Panc1 (cell line): ENCODE data around the gene RBMS3. TPM values are rescaled to one million over a fixed set of nuclear protein-coding genes. Genes with fewer than 3 reads are reported as not detected.

Source experiments
- ATAC-seq: fragments of 200-7000 bp; cut with Tn5 transposase; 2 replicates; pipeline ENCODE4 v1.9.1; 2020; ENCODE audit warnings: mild to moderate bottlenecking, moderate library complexity
- BruUV-seq: library from RNA; stranded (reverse); fragments of 400-500 nt; replicated peaks from 2 replicates; lab custom pipeline; 2021; lab: Mats Ljungman, UMichigan
- CTCF ChIA-PET: fragments of 300-600 bp; sonication (Branson Sonifier 250); formaldehyde crosslinking; loops from one replicate; lab custom pipeline; 2022; ENCODE audit warnings: antibody characterized with exemption; lab: Charles Lee
- POLR2A ChIA-PET: fragments of 300-600 bp; sonication (Branson Sonifier 250); formaldehyde crosslinking; loops from one replicate; lab custom pipeline; 2022; ENCODE audit warnings: antibody characterized with exemption; lab: Charles Lee
- DNase-seq: peaks from one replicate; pipeline ENCODE4 v3.0.0-alpha.2; 2010; ENCODE audit warnings: low read depth, low spot score
- H3K27ac ChIP-seq: 2 replicates; pipeline ENCODE4 v1.5.1; 2011; ENCODE audit warnings: mild to moderate bottlenecking, low read length, inconsistent platforms
- H3K27me3 ChIP-seq: fragments of 200-500 bp; sonication (Bioruptor generic); 2 replicates; pipeline ENCODE4 v1.6.0; 2014; ENCODE audit warnings: low read length, inconsistent platforms; ENCODE audit not compliant: control insufficient read depth, insufficient read depth
- H3K36me3 ChIP-seq: fragments of 200-500 bp; sonication (Bioruptor generic); 2 replicates; pipeline ENCODE4 v1.5.1; 2014; ENCODE audit warnings: inconsistent platforms, mild to moderate bottlenecking, low read length, moderate library complexity; ENCODE audit not compliant: control insufficient read depth, insufficient read depth
- H3K4me1 ChIP-seq: 2 replicates; pipeline ENCODE4 v1.5.1; 2011; ENCODE audit warnings: inconsistent platforms, mild to moderate bottlenecking, low read length, moderate library complexity; ENCODE audit not compliant: control insufficient read depth, insufficient read depth
- H3K4me3 ChIP-seq, 2 experiments: 2 replicates each; pipeline ENCODE4 v1.5.1; 2011 to 2012; ENCODE audit warnings: low read depth in 2 of 2, low read length in 2 of 2, mild to moderate bottlenecking in 2 of 2, inconsistent platforms in 1 of 2, moderate library complexity in 1 of 2
- H3K9me3 ChIP-seq: fragments of 200-500 bp; sonication (Bioruptor generic); 2 replicates; pipeline ENCODE4 v1.5.1; 2014; ENCODE audit warnings: low read depth, mild to moderate bottlenecking, inconsistent platforms, low read length, moderate library complexity; ENCODE audit not compliant: control insufficient read depth, insufficient read depth
- CTCF ChIP-seq: fragments of 450-650 bp; IDR thresholded peaks from 2 replicates; pipeline ENCODE4 v1.5.1; 2017; ENCODE audit warnings: mild to moderate bottlenecking
- POLR2AphosphoS5 ChIP-seq: IDR thresholded peaks from 2 replicates; pipeline ENCODE4 v1.6.1; 2012; ENCODE audit warnings: mild to moderate bottlenecking, low read depth, low read length, moderate library complexity
- REST ChIP-seq, 2 experiments: IDR thresholded peaks; 2 replicates each; pipeline ENCODE4 v1.6.1; 2011 to 2012; ENCODE audit warnings: low read depth in 2 of 2, control low read depth in 1 of 2, low read length in 1 of 2, mild to moderate bottlenecking in 1 of 2, moderate library complexity in 1 of 2; ENCODE audit not compliant: insufficient read depth in 1 of 2
- SIN3A ChIP-seq: IDR thresholded peaks from 2 replicates; pipeline ENCODE4 v1.6.1; 2012; ENCODE audit warnings: low read depth, mild to moderate bottlenecking, low read length, moderate library complexity, borderline replicate concordance; ENCODE audit not compliant: insufficient read depth
- TCF7L2 ChIP-seq: IDR thresholded peaks from 2 replicates; pipeline ENCODE4 v1.6.1; 2011; ENCODE audit warnings: mild to moderate bottlenecking, low read depth, low read length, inconsistent platforms
- in situ Hi-C: cut with HindIII; loops from 2 replicates; pipeline ENCODE4 v1.10.0; 2016; ENCODE audit warnings: low sequenced_read_pairs, low pct_unique_long_range_greater_than_20kb
- intact Hi-C: fragments of 100-400 bp; cut with micrococcal nuclease; formaldehyde crosslinking; loops from one replicate; pipeline ENCODE4 v1.10.0; 2022; ENCODE audit not compliant: unreplicated experiment
- total RNA-seq: library from RNA; stranded (reverse); gene quantifications from one replicate; pipeline ENCODE4 v1.2.1, GENCODE V29; 2021; ENCODE audit not compliant: unreplicated experiment

The RBMS3 gene
- total RNA-seq, 1 experiment from 2014 or later, result 1.1 TPM

GRCh38 chr3:29705906-29706844 lies 425.3 kb downstream of the RBMS3 start:
- H3K27ac ChIP-seq, result no peak overlapping the region
- no peaks in the 10 kb centered on the region for H3K27me3 ChIP-seq
- ATAC-seq (no peak), DNase-seq (no peak)
- CTCF ChIA-PET, result no interaction called here
- intact Hi-C loops, result no loop called here
- no peaks in the 10 kb centered on the region for H3K36me3 ChIP-seq
- no peak for TF ChIP-seq TCF7L2
- TF ChIP-seq SIN3A, result no peak
- TF ChIP-seq REST (IDR thresholded peaks at IDR 0.05; ENCODE audit: insufficient read depth in 1 of 2, low read depth in 2 of 2, low read length in 1 of 2), result no peak
- TF ChIP-seq POLR2AphosphoS5, result no peak
- TF ChIP-seq CTCF, result no peak
- no peaks in the 10 kb centered on the region for H3K4me1 ChIP-seq
- POLR2A ChIA-PET, result no interaction called here
- H3K9me3 ChIP-seq, result no peaks in the 10 kb centered on the region
- in situ Hi-C loops, result no loop called here
- no TSS peak for BruUV-seq
- no peak overlapping the region for H3K4me3 ChIP-seq

- intact Hi-C loops (no loop called here), in situ Hi-C loops (no loop called here)
- ChIA-PET CTCF (no interaction called here), POLR2A (no interaction called here)
- Histone ChIP-seq H3K27me3 (no peaks in the 10 kb centered on the region), H3K9me3 (no peaks in the 10 kb centered on the region), H3K36me3 (no peaks in the 10 kb centered on the region), H3K27ac (no peak overlapping the region), H3K4me3 (no peak overlapping the region), H3K4me1 (no peaks in the 10 kb centered on the region)
- ATAC-seq (no peak), DNase-seq (no peak)
- no TSS peak for BruUV-seq
- TF ChIP-seq TCF7L2, result no peak
- TF ChIP-seq POLR2AphosphoS5, result no peak
- TF ChIP-seq CTCF, result no peak
- TF ChIP-seq REST (IDR thresholded peaks at IDR 0.05; ENCODE audit: insufficient read depth in 1 of 2, low read depth in 2 of 2, low read length in 1 of 2), result no peak
- no peak for TF ChIP-seq SIN3A
Observed at GRCh38 chr3:29708884-29709283, 428.0 kb downstream of the RBMS3 start.
